Gastroesophageal sphincter (tissue), 3 donors: Measurements from ENCODE around the gene CYP26C1.

Experiments
- POLR2A ChIP-seq, 2 donors: fragments of 450-650 bp; IDR thresholded peaks; one replicate each; pipeline ENCODE4 v1.6.1; 2017; ENCODE audit warnings: antibody characterized with exemption in 2 of 2, mild to moderate bottlenecking in 2 of 2, moderate library complexity in 1 of 2
- POLR2AphosphoS5 ChIP-seq: sonication (generic); formaldehyde crosslinking; IDR thresholded peaks from one replicate; pipeline ENCODE4 v1.6.1; 2017; ENCODE audit warnings: antibody characterized with exemption
- TF ChIP-seq, protein P1 (sequence below), 4 experiments: fragments of 200-600 bp in 2 of 4; fragments of 450-650 bp in 2 of 4; sonication (generic) in 1 of 4; IDR thresholded peaks; one replicate each; pipeline ENCODE4 v1.5.1; 2017 to 2019; ENCODE audit warnings: antibody characterized with exemption in 4 of 4, mild to moderate bottlenecking in 2 of 4, moderate library complexity in 2 of 4

DNA sequence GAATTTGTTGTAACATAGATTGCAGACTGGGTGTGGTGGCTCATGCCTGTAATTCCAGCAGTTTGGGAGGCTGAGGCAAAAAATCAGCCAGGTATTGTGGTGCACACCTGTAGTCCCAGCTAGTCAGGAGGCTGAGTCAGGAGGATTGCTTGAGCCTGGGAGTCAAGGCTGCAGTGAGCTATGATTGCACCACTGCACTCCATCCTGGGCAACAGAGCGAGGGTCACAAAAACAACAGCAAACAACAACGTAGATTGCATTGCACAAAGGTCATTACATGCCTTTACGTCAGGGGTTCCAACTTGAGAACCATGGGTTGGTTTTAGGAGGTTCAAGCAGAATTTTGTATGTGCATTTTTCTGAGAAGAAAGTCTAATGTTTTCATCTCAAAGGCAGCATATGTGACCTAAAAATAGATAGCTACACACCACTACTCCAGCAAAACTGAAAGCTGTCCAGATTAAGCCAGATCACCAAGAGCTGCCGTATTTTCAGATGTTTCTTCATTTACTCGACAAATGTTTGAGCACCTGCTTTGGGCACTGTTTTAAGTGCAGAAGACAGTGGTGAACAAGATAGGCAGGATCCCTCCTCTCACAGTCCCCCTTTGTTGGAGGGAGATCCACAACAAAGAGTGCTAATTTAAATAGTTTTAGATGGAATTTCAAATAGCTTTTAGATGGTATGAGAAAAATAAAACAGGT lies 28.3 kb upstream of the CYP26C1 start:
- TF ChIP-seq POLR2A (IDR thresholded peaks at IDR 0.05) (no peak), POLR2AphosphoS5 (no peak)
- TF ChIP-seq, protein P1, sequence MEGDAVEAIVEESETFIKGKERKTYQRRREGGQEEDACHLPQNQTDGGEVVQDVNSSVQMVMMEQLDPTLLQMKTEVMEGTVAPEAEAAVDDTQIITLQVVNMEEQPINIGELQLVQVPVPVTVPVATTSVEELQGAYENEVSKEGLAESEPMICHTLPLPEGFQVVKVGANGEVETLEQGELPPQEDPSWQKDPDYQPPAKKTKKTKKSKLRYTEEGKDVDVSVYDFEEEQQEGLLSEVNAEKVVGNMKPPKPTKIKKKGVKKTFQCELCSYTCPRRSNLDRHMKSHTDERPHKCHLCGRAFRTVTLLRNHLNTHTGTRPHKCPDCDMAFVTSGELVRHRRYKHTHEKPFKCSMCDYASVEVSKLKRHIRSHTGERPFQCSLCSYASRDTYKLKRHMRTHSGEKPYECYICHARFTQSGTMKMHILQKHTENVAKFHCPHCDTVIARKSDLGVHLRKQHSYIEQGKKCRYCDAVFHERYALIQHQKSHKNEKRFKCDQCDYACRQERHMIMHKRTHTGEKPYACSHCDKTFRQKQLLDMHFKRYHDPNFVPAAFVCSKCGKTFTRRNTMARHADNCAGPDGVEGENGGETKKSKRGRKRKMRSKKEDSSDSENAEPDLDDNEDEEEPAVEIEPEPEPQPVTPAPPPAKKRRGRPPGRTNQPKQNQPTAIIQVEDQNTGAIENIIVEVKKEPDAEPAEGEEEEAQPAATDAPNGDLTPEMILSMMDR (IDR thresholded peaks at IDR 0.05), result no peak
